Kidney (tissue), 14 donors: ENCODE measurements around the gene STMN1. TPM values are rescaled to one million over a fixed set of nuclear protein-coding genes. Genes with fewer than 3 reads are reported as not detected.
A peak's percentile ranks its signal among the peaks of the same experiment; 100 is the strongest.

Source experiments
- DNase-seq, 5 donors: peaks; one replicate each; pipeline ENCODE4 v3.0.0-alpha.2; 2013 to 2020
- FAIRE-seq: peaks from 2 replicates; lab custom pipeline; 2012; peaks lifted over from hg19 to GRCh38; lab: Jason Lieb, UNC
- H3K27ac ChIP-seq, 2 donors: one replicate each; pipeline ENCODE4 v1.7.0; 2013; ENCODE audit warnings: low read depth in 2 of 2, low read length in 2 of 2, inconsistent platforms in 1 of 2
- H3K27me3 ChIP-seq: one replicate; pipeline ENCODE4 v1.7.1; 2013; ENCODE audit warnings: low read length, inconsistent platforms; ENCODE audit not compliant: control insufficient read depth, insufficient read depth
- H3K36me3 ChIP-seq, 3 donors: one replicate each; pipeline versions ENCODE4 v1.7.0 to v1.7.1; 2013; ENCODE audit warnings: low read length in 3 of 3, control low read depth in 1 of 3, inconsistent platforms in 1 of 3; ENCODE audit not compliant: insufficient read depth in 3 of 3, control insufficient read depth in 2 of 3
- H3K4me1 ChIP-seq, 3 donors: one replicate each; pipeline versions ENCODE4 v1.7.0 to v1.7.1; 2013; ENCODE audit warnings: low read length in 3 of 3, inconsistent platforms in 1 of 3, low read depth in 1 of 3; ENCODE audit not compliant: control insufficient read depth in 2 of 3, insufficient read depth in 2 of 3
- H3K4me3 ChIP-seq, 3 donors: one replicate each; pipeline versions ENCODE4 v1.7.0 to v1.8.1; 2013; ENCODE audit warnings: low read length in 3 of 3, control low read depth in 1 of 3, inconsistent platforms in 1 of 3
- H3K9ac ChIP-seq, 3 donors: one replicate each; pipeline versions ENCODE4 v1.7.0 to v1.7.1; 2013; ENCODE audit warnings: low read length in 3 of 3, control low read depth in 1 of 3, inconsistent platforms in 1 of 3
- H3K9me3 ChIP-seq, 3 donors: one replicate each; pipeline versions ENCODE4 v1.7.0 to v1.7.1; 2013; ENCODE audit warnings: low read length in 3 of 3, control low read depth in 1 of 3, inconsistent platforms in 1 of 3; ENCODE audit not compliant: control insufficient read depth in 2 of 3, insufficient read depth in 1 of 3
- intact Hi-C: fragments of 100-400 bp; cut with DNase I; formaldehyde crosslinking; loops from one replicate; pipeline ENCODE4 v1.11.1; 2022
- polyA plus RNA-seq: library from polyadenylated mRNA; stranded (reverse); fragments of 350-450 nt; fragmentation: Illumina TruSeq; extraction: RNeasy Lipid Tissue Mini Kit (QIAGEN cat#74804); gene quantifications from one replicate; pipeline ENCODE4 v1.2.3, GENCODE V29; 2014; ENCODE audit warnings: low read depth, low replicate concordance; ENCODE audit not compliant: insufficient read depth
- total RNA-seq: library from RNA; stranded (reverse); fragmentation: NEBNext Ultra II Directional; extraction: Animal tissue kit (Norgen Biotek cat#: 25700); gene quantifications from one replicate; pipeline ENCODE4 v1.2.1, GENCODE V29; 2021
- TF ChIP-seq, protein P1 (sequence below): IDR thresholded peaks from 3 replicates; pipeline ENCODE4 v1.5.1; 2012; ENCODE audit warnings: mild to moderate bottlenecking, moderate library complexity, borderline replicate concordance; ENCODE audit not compliant: insufficient read depth; ENCODE audit errors: extremely low read depth
- donor health status: control.
- donor health status: control.
- donor health status: control.
- donor health status: control.
- donor health status: control.
- donor health status: DM: yes; HTN: yes; CAD: no.
- donor health status: Normal renal cell carcinoma (clear cell type).

The STMN1 gene
- total and polyA plus RNA-seq, 2 donors from 2014 or later: 50.4 to 101 TPM

DNA sequence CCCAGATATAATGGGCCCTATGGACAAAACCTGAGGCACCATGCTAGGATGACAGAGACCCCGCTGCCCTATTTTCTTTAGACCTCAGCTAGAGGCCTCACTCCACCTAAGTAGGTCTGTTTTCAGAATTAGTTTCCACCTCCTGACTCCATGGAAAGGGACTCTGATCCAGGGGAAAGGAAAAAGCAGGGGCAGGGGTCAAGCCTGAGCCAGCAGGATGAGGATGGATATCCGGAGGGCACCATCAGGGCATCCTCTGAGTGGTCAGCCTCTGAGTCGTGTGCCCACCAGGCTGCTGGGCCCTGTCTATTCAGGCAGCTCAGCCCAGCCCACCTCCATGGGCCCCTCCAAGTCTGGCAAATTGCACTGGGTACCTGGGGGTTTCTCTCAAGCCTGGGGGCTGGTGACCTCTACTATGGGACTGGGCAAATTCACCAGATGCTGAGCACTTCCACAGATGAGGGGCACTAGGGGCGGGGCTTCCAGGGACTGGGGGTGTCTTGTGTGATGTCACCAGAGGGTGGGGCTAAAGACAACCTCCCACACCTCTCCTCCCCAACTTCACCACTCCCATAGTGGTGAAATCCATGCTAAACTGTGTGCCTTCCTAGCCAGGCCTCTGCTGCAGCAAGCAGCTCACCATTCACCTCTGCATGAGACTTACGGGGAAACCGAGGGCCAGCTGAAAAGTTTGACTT lies 36.2 kb downstream of the STMN1 start:
- TF ChIP-seq, protein P1, sequence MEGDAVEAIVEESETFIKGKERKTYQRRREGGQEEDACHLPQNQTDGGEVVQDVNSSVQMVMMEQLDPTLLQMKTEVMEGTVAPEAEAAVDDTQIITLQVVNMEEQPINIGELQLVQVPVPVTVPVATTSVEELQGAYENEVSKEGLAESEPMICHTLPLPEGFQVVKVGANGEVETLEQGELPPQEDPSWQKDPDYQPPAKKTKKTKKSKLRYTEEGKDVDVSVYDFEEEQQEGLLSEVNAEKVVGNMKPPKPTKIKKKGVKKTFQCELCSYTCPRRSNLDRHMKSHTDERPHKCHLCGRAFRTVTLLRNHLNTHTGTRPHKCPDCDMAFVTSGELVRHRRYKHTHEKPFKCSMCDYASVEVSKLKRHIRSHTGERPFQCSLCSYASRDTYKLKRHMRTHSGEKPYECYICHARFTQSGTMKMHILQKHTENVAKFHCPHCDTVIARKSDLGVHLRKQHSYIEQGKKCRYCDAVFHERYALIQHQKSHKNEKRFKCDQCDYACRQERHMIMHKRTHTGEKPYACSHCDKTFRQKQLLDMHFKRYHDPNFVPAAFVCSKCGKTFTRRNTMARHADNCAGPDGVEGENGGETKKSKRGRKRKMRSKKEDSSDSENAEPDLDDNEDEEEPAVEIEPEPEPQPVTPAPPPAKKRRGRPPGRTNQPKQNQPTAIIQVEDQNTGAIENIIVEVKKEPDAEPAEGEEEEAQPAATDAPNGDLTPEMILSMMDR: no peak
- Histone ChIP-seq H3K4me1 (peaks cover 2 to 69% (median 48%) of the 10 kb centered on the region in 3 donors), H3K9ac (peak overlapping the region in 1 of 3 donors; percentile 20), H3K9me3 (no peaks in the 10 kb centered on the region), H3K27ac (peak overlapping the region; percentile 69 to 76), H3K36me3 (no peaks in the 10 kb centered on the region), H3K4me3 (peak overlapping the region in 1 of 3 donors; percentile 6), H3K27me3 (no peaks in the 10 kb centered on the region)
- no peak for FAIRE-seq
- intact Hi-C loops: no loop called here
- peak in 1 of 5 donors; percentile 44 for DNase-seq

DNA sequence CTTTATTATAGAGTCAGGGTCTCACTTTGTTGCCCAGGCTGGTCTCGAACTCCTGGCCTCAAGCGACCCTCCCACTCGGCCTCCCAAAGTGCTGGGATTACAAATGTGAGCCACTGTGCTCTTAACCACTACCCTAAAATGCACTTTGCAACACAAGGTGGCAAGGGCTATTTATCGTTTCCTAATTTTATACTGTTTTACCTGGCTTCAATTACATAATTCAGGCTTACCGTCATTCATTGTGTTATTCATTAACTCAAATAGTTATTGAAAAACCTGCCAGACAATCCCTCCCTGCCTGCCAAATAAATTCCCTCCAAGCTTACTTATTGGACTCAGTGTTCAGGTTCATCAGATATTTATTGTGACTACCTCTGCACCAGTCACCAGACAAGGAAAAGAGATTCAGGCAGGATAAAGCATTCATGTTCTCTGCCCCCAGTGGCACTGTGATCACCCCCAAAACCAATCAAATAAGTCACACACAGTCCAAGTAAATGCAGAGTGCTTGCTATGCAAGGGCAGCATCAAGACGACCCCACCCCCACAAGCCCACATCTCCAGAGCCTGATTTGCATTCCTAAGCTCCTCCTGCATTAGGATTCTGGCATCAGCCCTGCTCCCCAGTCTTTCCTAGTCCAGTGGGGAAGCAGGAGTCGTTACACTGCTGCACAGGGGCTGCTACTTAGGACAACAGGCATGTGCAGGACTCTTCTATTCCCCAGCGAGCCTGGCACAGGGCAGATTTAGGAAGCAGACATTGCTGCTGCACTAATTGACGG lies 38.8 kb downstream of the STMN1 start:
- Histone ChIP-seq H3K9me3 (no peaks in the 10 kb centered on the region), H3K9ac (peak overlapping the region in 1 of 3 donors; percentile 2), H3K27ac (peak overlapping the region; percentile 75 to 87), H3K27me3 (no peaks in the 10 kb centered on the region), H3K4me3 (peak overlapping the region in 1 of 3 donors; percentile 6), H3K36me3 (no peaks in the 10 kb centered on the region), H3K4me1 (peaks cover 2 to 47% (median 46%) of the 10 kb centered on the region in 3 donors)
- DNase-seq (peak in 4 of 5 donors; percentile 78 to 88 (median 83)), FAIRE-seq (peak; percentile 98)
- intact Hi-C loops: no loop called here
- TF ChIP-seq, protein P1: no peak

DNA sequence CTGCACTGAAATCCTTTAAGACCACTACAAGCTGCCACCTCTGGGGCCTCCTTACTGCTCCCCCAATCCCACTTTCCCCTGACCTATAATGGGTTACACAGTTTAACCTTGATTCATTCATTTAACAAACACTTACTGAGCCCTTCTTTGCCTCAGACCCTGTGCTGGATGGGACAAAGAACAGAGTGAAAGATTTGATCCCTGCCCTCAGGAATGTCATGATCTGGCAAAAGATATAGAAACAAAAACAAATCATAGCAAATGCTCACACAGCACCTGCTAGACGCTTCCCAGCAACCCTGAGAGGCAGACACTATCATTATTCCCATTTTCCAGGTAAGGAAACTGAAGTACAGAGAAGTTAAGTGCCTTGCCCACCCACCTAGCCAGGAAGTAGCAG lies 39.9 kb downstream of the STMN1 start:
- Histone ChIP-seq H3K4me3 (no peak overlapping the region), H3K27me3 (no peaks in the 10 kb centered on the region), H3K36me3 (no peaks in the 10 kb centered on the region), H3K4me1 (peaks cover 2 to 38% (median 35%) of the 10 kb centered on the region in 3 donors), H3K9ac (no peak overlapping the region), H3K27ac (peak overlapping the region; percentile 63 to 86), H3K9me3 (no peaks in the 10 kb centered on the region)
- DNase-seq: peak in 1 of 5 donors; percentile 25
- no peak for FAIRE-seq
- intact Hi-C loops: no loop called here
- TF ChIP-seq, protein P1: no peak
